ENCODE measurements around the gene TMEM92.

Gene TMEM92

GRCh38 chr17:50274142-50274896, at the start of gene TMEM92:
TSS of gene TMEM92 (plus strand) at chr17:50274466. CDS start at chr17:50274502, 36 bp downstream.
- peak within 1 kb of the TSS; percentile 38 to 60 for H3K4me3 ChIP-seq (ENCODE audit: low read length in 2 of 2)
- peaks cover 19 to 25% of the 10 kb centered on the region in 2 donors for H3K4me1 ChIP-seq (ENCODE audit: control insufficient read depth in 2 of 2, insufficient read depth in 2 of 2, low read length in 2 of 2)
- peak within 1 kb of the TSS in 1 of 2 donors; percentile 52 for H3K27ac ChIP-seq (ENCODE audit: low read depth in 2 of 2, low read length in 2 of 2)

GRCh38 chr17:50225701-50226240, 48.5 kb upstream of the TMEM92 start:
- Histone ChIP-seq H3K27me3 (ENCODE audit: control insufficient read depth in 2 of 2, insufficient read depth in 2 of 2, low read length in 2 of 2) (no peaks in the 10 kb centered on the region), H3K9me3 (ENCODE audit: control insufficient read depth in 2 of 2, low read length in 2 of 2) (no peaks in the 10 kb centered on the region), H3K9ac (ENCODE audit: low read depth in 1 of 2, low read length in 2 of 2) (no peak overlapping the region), H3K27ac (ENCODE audit: low read depth in 2 of 2, low read length in 2 of 2) (no peak overlapping the region), H3K4me3 (ENCODE audit: low read length in 2 of 2) (no peak overlapping the region), H3K4me1 (ENCODE audit: control insufficient read depth in 2 of 2, insufficient read depth in 2 of 2, low read length in 2 of 2) (peaks cover 0 to 4% of the 10 kb centered on the region in 2 donors), H3K36me3 (ENCODE audit: control insufficient read depth in 2 of 2, insufficient read depth in 2 of 2, low read length in 2 of 2) (no peaks in the 10 kb centered on the region)

More at GRCh38 chr17:50274142-50274896, at the start of gene TMEM92:
- Histone ChIP-seq H3K9me3 (ENCODE audit: control insufficient read depth in 2 of 2, low read length in 2 of 2) (no peaks in the 10 kb centered on the region), H3K27me3 (ENCODE audit: control insufficient read depth in 2 of 2, insufficient read depth in 2 of 2, low read length in 2 of 2) (peaks cover 0 to 4% of the 10 kb centered on the region in 2 donors), H3K36me3 (ENCODE audit: control insufficient read depth in 2 of 2, insufficient read depth in 2 of 2, low read length in 2 of 2) (no peaks in the 10 kb centered on the region), H3K9ac (ENCODE audit: low read depth in 1 of 2, low read length in 2 of 2) (peak within 1 kb of the TSS; percentile 3 to 32)

GRCh38 chr17:50234581-50234980, 39.7 kb upstream of the TMEM92 start:
- H3K4me1 ChIP-seq (ENCODE audit: control insufficient read depth in 2 of 2, insufficient read depth in 2 of 2, low read length in 2 of 2): no peaks in the 10 kb centered on the region
- no peak overlapping the region for H3K4me3 ChIP-seq (ENCODE audit: low read length in 2 of 2)
- H3K9me3 ChIP-seq (ENCODE audit: control insufficient read depth in 2 of 2, low read length in 2 of 2): no peaks in the 10 kb centered on the region
- no peaks in the 10 kb centered on the region for H3K36me3 ChIP-seq (ENCODE audit: control insufficient read depth in 2 of 2, insufficient read depth in 2 of 2, low read length in 2 of 2)
- H3K9ac ChIP-seq (ENCODE audit: low read depth in 1 of 2, low read length in 2 of 2): no peak overlapping the region
- no peak overlapping the region for H3K27ac ChIP-seq (ENCODE audit: low read depth in 2 of 2, low read length in 2 of 2)
- peaks cover 4% of the 10 kb centered on the region in 2 donors for H3K27me3 ChIP-seq (ENCODE audit: control insufficient read depth in 2 of 2, insufficient read depth in 2 of 2, low read length in 2 of 2)

GRCh38 chr17:50237901-50238300, 36.4 kb upstream of the TMEM92 start:
- H3K9ac ChIP-seq (ENCODE audit: low read depth in 1 of 2, low read length in 2 of 2): no peak overlapping the region
- H3K36me3 ChIP-seq (ENCODE audit: control insufficient read depth in 2 of 2, insufficient read depth in 2 of 2, low read length in 2 of 2): no peaks in the 10 kb centered on the region
- peaks cover 4% of the 10 kb centered on the region in 2 donors for H3K27me3 ChIP-seq (ENCODE audit: control insufficient read depth in 2 of 2, insufficient read depth in 2 of 2, low read length in 2 of 2)
- H3K27ac ChIP-seq (ENCODE audit: low read depth in 2 of 2, low read length in 2 of 2): no peak overlapping the region
- H3K9me3 ChIP-seq (ENCODE audit: control insufficient read depth in 2 of 2, low read length in 2 of 2): no peaks in the 10 kb centered on the region
- no peaks in the 10 kb centered on the region for H3K4me1 ChIP-seq (ENCODE audit: control insufficient read depth in 2 of 2, insufficient read depth in 2 of 2, low read length in 2 of 2)
- no peak overlapping the region for H3K4me3 ChIP-seq (ENCODE audit: low read length in 2 of 2)

GRCh38 chr17:50238601-50239280, 35.5 kb upstream of the TMEM92 start:
- no peaks in the 10 kb centered on the region for H3K4me1 ChIP-seq (ENCODE audit: control insufficient read depth in 2 of 2, insufficient read depth in 2 of 2, low read length in 2 of 2)
- no peak overlapping the region for H3K9ac ChIP-seq (ENCODE audit: low read depth in 1 of 2, low read length in 2 of 2)
- no peak overlapping the region for H3K27ac ChIP-seq (ENCODE audit: low read depth in 2 of 2, low read length in 2 of 2)
- H3K36me3 ChIP-seq (ENCODE audit: control insufficient read depth in 2 of 2, insufficient read depth in 2 of 2, low read length in 2 of 2): no peaks in the 10 kb centered on the region
- H3K9me3 ChIP-seq (ENCODE audit: control insufficient read depth in 2 of 2, low read length in 2 of 2): no peaks in the 10 kb centered on the region
- no peak overlapping the region for H3K4me3 ChIP-seq (ENCODE audit: low read length in 2 of 2)
- H3K27me3 ChIP-seq (ENCODE audit: control insufficient read depth in 2 of 2, insufficient read depth in 2 of 2, low read length in 2 of 2): peaks cover 0 to 4% of the 10 kb centered on the region in 2 donors

- Histone ChIP-seq H3K4me1 (ENCODE audit: control insufficient read depth in 2 of 2, insufficient read depth in 2 of 2, low read length in 2 of 2) (no peaks in the 10 kb centered on the region), H3K27ac (ENCODE audit: low read depth in 2 of 2, low read length in 2 of 2) (no peak overlapping the region), H3K9ac (ENCODE audit: low read depth in 1 of 2, low read length in 2 of 2) (no peak overlapping the region), H3K4me3 (ENCODE audit: low read length in 2 of 2) (no peak overlapping the region), H3K27me3 (ENCODE audit: control insufficient read depth in 2 of 2, insufficient read depth in 2 of 2, low read length in 2 of 2) (peaks cover 0 to 4% of the 10 kb centered on the region in 2 donors), H3K9me3 (ENCODE audit: control insufficient read depth in 2 of 2, low read length in 2 of 2) (no peaks in the 10 kb centered on the region), H3K36me3 (ENCODE audit: control insufficient read depth in 2 of 2, insufficient read depth in 2 of 2, low read length in 2 of 2) (no peaks in the 10 kb centered on the region)
Observed at GRCh38 chr17:50239937-50240336, 34.3 kb upstream of the TMEM92 start.

GRCh38 chr17:50240851-50241250, 33.4 kb upstream of the TMEM92 start:
- H3K9me3 ChIP-seq (ENCODE audit: control insufficient read depth in 2 of 2, low read length in 2 of 2): no peaks in the 10 kb centered on the region
- H3K9ac ChIP-seq (ENCODE audit: low read depth in 1 of 2, low read length in 2 of 2): no peak overlapping the region
- no peak overlapping the region for H3K27ac ChIP-seq (ENCODE audit: low read depth in 2 of 2, low read length in 2 of 2)
- H3K36me3 ChIP-seq (ENCODE audit: control insufficient read depth in 2 of 2, insufficient read depth in 2 of 2, low read length in 2 of 2): no peaks in the 10 kb centered on the region
- H3K27me3 ChIP-seq (ENCODE audit: control insufficient read depth in 2 of 2, insufficient read depth in 2 of 2, low read length in 2 of 2): peaks cover 0 to 4% of the 10 kb centered on the region in 2 donors
- no peak overlapping the region for H3K4me3 ChIP-seq (ENCODE audit: low read length in 2 of 2)
- no peaks in the 10 kb centered on the region for H3K4me1 ChIP-seq (ENCODE audit: control insufficient read depth in 2 of 2, insufficient read depth in 2 of 2, low read length in 2 of 2)

- H3K9ac ChIP-seq (ENCODE audit: low read depth in 1 of 2, low read length in 2 of 2): no peak overlapping the region
- H3K36me3 ChIP-seq (ENCODE audit: control insufficient read depth in 2 of 2, insufficient read depth in 2 of 2, low read length in 2 of 2): no peaks in the 10 kb centered on the region
- no peak overlapping the region for H3K27ac ChIP-seq (ENCODE audit: low read depth in 2 of 2, low read length in 2 of 2)
- peaks cover 0 to 4% of the 10 kb centered on the region in 2 donors for H3K27me3 ChIP-seq (ENCODE audit: control insufficient read depth in 2 of 2, insufficient read depth in 2 of 2, low read length in 2 of 2)
- no peaks in the 10 kb centered on the region for H3K9me3 ChIP-seq (ENCODE audit: control insufficient read depth in 2 of 2, low read length in 2 of 2)
- H3K4me3 ChIP-seq (ENCODE audit: low read length in 2 of 2): no peak overlapping the region
- H3K4me1 ChIP-seq (ENCODE audit: control insufficient read depth in 2 of 2, insufficient read depth in 2 of 2, low read length in 2 of 2): no peaks in the 10 kb centered on the region
Observed at GRCh38 chr17:50241431-50241830, 32.8 kb upstream of the TMEM92 start.

- H3K9me3 ChIP-seq (ENCODE audit: control insufficient read depth in 2 of 2, low read length in 2 of 2): no peaks in the 10 kb centered on the region
Observed at GRCh38 chr17:50244771-50245170, 29.5 kb upstream of the TMEM92 start.

GRCh38 chr17:50248255-50248654, 26.0 kb upstream of the TMEM92 start:
- H3K36me3 ChIP-seq (ENCODE audit: control insufficient read depth in 2 of 2, insufficient read depth in 2 of 2, low read length in 2 of 2): no peaks in the 10 kb centered on the region
- H3K4me3 ChIP-seq (ENCODE audit: low read length in 2 of 2): no peak overlapping the region
- no peaks in the 10 kb centered on the region for H3K9me3 ChIP-seq (ENCODE audit: control insufficient read depth in 2 of 2, low read length in 2 of 2)
- no peak overlapping the region for H3K27ac ChIP-seq (ENCODE audit: low read depth in 2 of 2, low read length in 2 of 2)
- H3K9ac ChIP-seq (ENCODE audit: low read depth in 1 of 2, low read length in 2 of 2): no peak overlapping the region
- no peaks in the 10 kb centered on the region for H3K4me1 ChIP-seq (ENCODE audit: control insufficient read depth in 2 of 2, insufficient read depth in 2 of 2, low read length in 2 of 2)
- no peaks in the 10 kb centered on the region for H3K27me3 ChIP-seq (ENCODE audit: control insufficient read depth in 2 of 2, insufficient read depth in 2 of 2, low read length in 2 of 2)

More at GRCh38 chr17:50244771-50245170, 29.5 kb upstream of the TMEM92 start:
- no peaks in the 10 kb centered on the region for H3K4me1 ChIP-seq (ENCODE audit: control insufficient read depth in 2 of 2, insufficient read depth in 2 of 2, low read length in 2 of 2)
- H3K4me3 ChIP-seq (ENCODE audit: low read length in 2 of 2): no peak overlapping the region
- no peaks in the 10 kb centered on the region for H3K27me3 ChIP-seq (ENCODE audit: control insufficient read depth in 2 of 2, insufficient read depth in 2 of 2, low read length in 2 of 2)
- no peak overlapping the region for H3K9ac ChIP-seq (ENCODE audit: low read depth in 1 of 2, low read length in 2 of 2)
- no peak overlapping the region for H3K27ac ChIP-seq (ENCODE audit: low read depth in 2 of 2, low read length in 2 of 2)
- H3K36me3 ChIP-seq (ENCODE audit: control insufficient read depth in 2 of 2, insufficient read depth in 2 of 2, low read length in 2 of 2): no peaks in the 10 kb centered on the region
